MCF 10A (cell line): ENCODE measurements around the gene DLG3. TPM values are rescaled to one million over a fixed set of nuclear protein-coding genes. Genes with fewer than 3 reads are reported as not detected.

Experiments
- BruUV-seq: library from RNA; stranded (reverse); fragments of 400-500 nt; replicated peaks from 2 replicates; lab custom pipeline; 2021; lab: Mats Ljungman, UMichigan
- CTCF ChIA-PET: fragments of 300-600 bp; sonication (Branson Sonifier 250); formaldehyde crosslinking; extraction: SDS; loops from one replicate; lab custom pipeline; 2021; ENCODE audit warnings: antibody characterized with exemption, inconsistent platforms; lab: Yijun Ruan, JAX
- POLR2A ChIA-PET: fragments of 300-600, 350-650 bp; sonication (Branson Sonifier 250); formaldehyde crosslinking; extraction: SDS; loops from one replicate; lab custom pipeline; 2020; ENCODE audit warnings: antibody characterized with exemption, inconsistent platforms; lab: Yijun Ruan, JAX
- DNase-seq: peaks from one replicate; pipeline ENCODE4 v3.0.0-alpha.2; 2018; ENCODE audit not compliant: unreplicated experiment
- H3K27ac Mint-ChIP-seq: one replicate; pipeline ENCODE4 v1.8.0; 2022; ENCODE audit warnings: mild to moderate bottlenecking, low read depth, mixed read lengths; ENCODE audit not compliant: unreplicated experiment
- H3K27me3 Mint-ChIP-seq: one replicate; pipeline ENCODE4 v1.8.0; 2022; ENCODE audit warnings: mixed read lengths; ENCODE audit not compliant: insufficient read depth, unreplicated experiment
- H3K36me3 Mint-ChIP-seq: one replicate; pipeline ENCODE4 v1.8.0; 2022; ENCODE audit warnings: mild to moderate bottlenecking, moderate library complexity, mixed read lengths; ENCODE audit not compliant: insufficient read depth, unreplicated experiment
- H3K4me1 Mint-ChIP-seq: one replicate; pipeline ENCODE4 v1.8.0; 2022; ENCODE audit warnings: mixed read lengths; ENCODE audit not compliant: insufficient read depth, unreplicated experiment
- H3K4me3 Mint-ChIP-seq: one replicate; pipeline ENCODE4 v1.8.0; 2022; ENCODE audit warnings: mild to moderate bottlenecking, moderate library complexity, mixed read lengths; ENCODE audit not compliant: unreplicated experiment
- H3K9me3 Mint-ChIP-seq: one replicate; pipeline ENCODE4 v1.8.0; 2022; ENCODE audit warnings: mixed read lengths; ENCODE audit not compliant: unreplicated experiment
- CTCF ChIP-seq: fragments of 200-600 bp; IDR thresholded peaks from one replicate; pipeline ENCODE4 v1.8.0; 2022; ENCODE audit warnings: antibody characterized with exemption, mild to moderate bottlenecking; ENCODE audit not compliant: unreplicated experiment
- intact Hi-C: fragments of 100-400 bp; cut with micrococcal nuclease; formaldehyde crosslinking; loops from 2 replicates; pipeline ENCODE4 v1.14.1; 2022
- total RNA-seq: library from RNA; stranded (reverse); gene quantifications from 2 replicates; pipeline ENCODE4 v1.2.3, GENCODE V29; 2022

Gene DLG3
- total RNA-seq, 1 experiment from 2014 or later = 12.8 TPM

DNA sequence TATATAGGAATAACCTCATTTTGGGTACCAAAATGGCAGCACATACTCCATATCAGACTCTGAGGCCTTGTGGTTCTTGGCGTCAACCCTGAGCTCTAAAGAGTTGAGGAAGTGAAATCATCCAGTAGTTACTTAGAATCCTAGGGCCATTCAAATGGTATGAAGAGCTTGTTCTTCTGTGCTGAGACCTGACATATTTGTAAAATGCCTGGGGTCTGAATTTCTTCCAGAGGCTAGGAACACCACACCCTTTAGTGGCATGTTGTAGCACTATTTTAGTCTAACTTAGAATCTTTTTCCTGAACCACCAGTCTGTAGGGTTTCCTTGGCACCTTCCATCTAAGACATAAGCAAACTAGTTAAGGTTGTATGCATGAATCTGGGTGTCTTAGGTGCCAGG is 39.6 kb upstream of the DLG3 start:
- intact Hi-C loops = no loop called here
- no peak overlapping the region for H3K4me3 Mint-ChIP-seq
- H3K27ac Mint-ChIP-seq = no peak overlapping the region
- DNase-seq = no peak
- no TSS peak for BruUV-seq
- no peaks in the 10 kb centered on the region for H3K4me1 Mint-ChIP-seq
- H3K9me3 Mint-ChIP-seq = no peaks in the 10 kb centered on the region
- H3K27me3 Mint-ChIP-seq = peaks cover 37% of the 10 kb centered on the region
- no peak for TF ChIP-seq CTCF
- ChIA-PET POLR2A (no interaction called here), CTCF (no interaction called here)
- H3K36me3 Mint-ChIP-seq = no peaks in the 10 kb centered on the region

DNA sequence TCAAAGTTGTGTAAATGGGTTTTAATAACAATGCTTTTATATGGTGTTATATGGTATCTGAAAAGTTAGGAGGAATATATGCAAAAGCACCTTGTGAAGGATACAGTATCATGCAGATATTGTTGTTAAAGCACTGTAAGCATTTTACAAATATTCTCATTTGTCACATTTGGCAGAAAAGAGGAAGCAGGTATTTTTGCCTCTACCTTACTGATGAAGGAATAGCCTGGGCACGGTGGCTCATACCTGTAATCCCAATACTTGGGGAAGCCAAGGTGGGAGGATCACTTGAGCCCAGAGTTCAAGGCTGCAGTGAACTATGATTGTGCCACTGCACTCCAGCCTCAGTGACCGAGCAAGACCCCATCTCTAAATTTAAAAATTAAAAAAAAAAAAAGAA is 33.7 kb upstream of the DLG3 start:
- ChIA-PET POLR2A (no interaction called here), CTCF (no interaction called here)
- no TSS peak for BruUV-seq
- Mint-ChIP-seq H3K36me3 (peaks cover 7% of the 10 kb centered on the region), H3K4me1 (no peaks in the 10 kb centered on the region), H3K4me3 (no peak overlapping the region), H3K9me3 (no peaks in the 10 kb centered on the region), H3K27ac (no peak overlapping the region), H3K27me3 (peaks cover 40% of the 10 kb centered on the region)
- intact Hi-C loops = no loop called here
- no peak for TF ChIP-seq CTCF
- no peak for DNase-seq

DNA sequence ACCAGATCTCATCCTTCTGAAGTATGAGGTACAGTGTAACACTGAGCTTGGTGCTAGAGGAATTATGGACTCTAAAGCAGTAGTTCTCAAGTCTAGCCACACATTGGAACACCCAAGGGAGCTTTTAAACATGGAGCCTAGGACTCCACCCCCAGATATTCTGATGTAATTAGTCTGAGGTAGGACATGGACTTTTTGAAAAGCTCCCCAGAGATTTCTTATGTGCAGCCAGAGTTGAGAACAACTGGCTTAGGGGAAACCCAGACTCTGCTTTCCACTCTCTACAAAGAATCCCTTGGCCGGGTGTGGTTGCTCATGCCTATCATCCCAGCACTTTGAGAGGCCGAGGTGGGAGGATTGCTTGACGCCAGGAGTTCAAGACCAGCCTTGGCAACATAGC is 33.2 kb upstream of the DLG3 start:
- H3K4me3 Mint-ChIP-seq = no peak overlapping the region
- ChIA-PET POLR2A (no interaction called here), CTCF (no interaction called here)
- no TSS peak for BruUV-seq
- H3K27me3 Mint-ChIP-seq = peaks cover 34% of the 10 kb centered on the region
- intact Hi-C loops = no loop called here
- H3K36me3 Mint-ChIP-seq = peaks cover 7% of the 10 kb centered on the region
- no peaks in the 10 kb centered on the region for H3K9me3 Mint-ChIP-seq
- no peak for TF ChIP-seq CTCF
- H3K27ac Mint-ChIP-seq = no peak overlapping the region
- H3K4me1 Mint-ChIP-seq = no peaks in the 10 kb centered on the region
- no peak for DNase-seq

DNA sequence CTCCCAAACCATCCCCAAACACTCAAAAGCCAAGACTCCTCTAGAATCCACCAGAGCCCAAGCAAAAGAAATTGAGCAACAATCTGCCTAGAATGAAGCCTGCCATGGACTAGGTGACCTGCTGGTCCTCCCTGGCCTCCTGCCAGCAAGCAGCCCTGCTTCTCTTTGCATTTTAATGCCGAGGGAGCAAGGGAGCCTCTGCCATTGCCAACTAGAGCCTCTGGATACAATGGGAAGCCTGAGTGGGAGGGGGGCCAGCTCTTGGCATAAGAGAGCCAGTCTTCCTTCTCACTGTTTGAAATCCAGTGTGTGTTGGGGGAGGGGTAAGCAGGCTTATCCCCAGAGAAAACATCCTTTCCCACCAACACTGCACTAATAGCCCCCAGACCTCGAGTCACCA is 23.0 kb upstream of the DLG3 start:
- Mint-ChIP-seq H3K4me3 (no peak overlapping the region), H3K27ac (no peak overlapping the region), H3K4me1 (peaks cover 6% of the 10 kb centered on the region), H3K9me3 (no peaks in the 10 kb centered on the region), H3K36me3 (no peaks in the 10 kb centered on the region), H3K27me3 (peaks cover 22% of the 10 kb centered on the region)
- POLR2A ChIA-PET = no interaction called here
- BruUV-seq = no TSS peak
- CTCF ChIA-PET = no interaction called here
- DNase-seq = no peak
- intact Hi-C loops = no loop called here
- TF ChIP-seq CTCF = no peak
